Subcutaneous abdominal adipose tissue (tissue), 5 donors: ENCODE results near the gene CCR9.

ENCODE experiments used
- H3K27ac ChIP-seq: one replicate; pipeline ENCODE4 v1.7.0; 2013; ENCODE audit warnings: low read depth, mild to moderate bottlenecking, inconsistent platforms, low read length, moderate library complexity
- H3K27me3 ChIP-seq, 5 donors: one replicate each; pipeline ENCODE4 v1.7.0; 2013; ENCODE audit warnings: low read length in 5 of 5, inconsistent platforms in 1 of 5; ENCODE audit not compliant: control insufficient read depth in 5 of 5, insufficient read depth in 4 of 5
- H3K36me3 ChIP-seq, 5 donors: one replicate each; pipeline ENCODE4 v1.7.0; 2013; ENCODE audit warnings: low read length in 5 of 5; ENCODE audit not compliant: control insufficient read depth in 5 of 5, insufficient read depth in 5 of 5
- H3K4me1 ChIP-seq, 5 donors: one replicate each; pipeline ENCODE4 v1.7.0; 2013; ENCODE audit warnings: low read length in 5 of 5, mild to moderate bottlenecking in 3 of 5, moderate library complexity in 1 of 5; ENCODE audit not compliant: control insufficient read depth in 5 of 5, insufficient read depth in 5 of 5
- H3K4me3 ChIP-seq, 5 donors: one replicate each; pipeline ENCODE4 v1.7.0; 2013; ENCODE audit warnings: low read length in 5 of 5, low read depth in 1 of 5
- H3K9ac ChIP-seq, 5 donors: one replicate each; pipeline ENCODE4 v1.7.0; 2013; ENCODE audit warnings: low read length in 5 of 5, mild to moderate bottlenecking in 4 of 5, moderate library complexity in 3 of 5
- H3K9me3 ChIP-seq, 5 donors: one replicate each; pipeline ENCODE4 v1.7.0; 2013; ENCODE audit warnings: low read length in 5 of 5; ENCODE audit not compliant: control insufficient read depth in 5 of 5
- donor health status: healthy.
- donor health status: healthy.
- donor health status: healthy.
- donor health status: healthy.
- donor health status: healthy.

The CCR9 gene

GRCh38 chr3:45915518-45916231 is 29.3 kb downstream of the CCR9 start:
- Histone ChIP-seq H3K4me1 (peaks cover 0 to 4% (median 0%) of the 10 kb centered on the region in 5 donors), H3K4me3 (no peak overlapping the region), H3K27me3 (no peaks in the 10 kb centered on the region), H3K9ac (no peak overlapping the region), H3K27ac (no peak overlapping the region), H3K36me3 (peaks cover 0 to 25% (median 21%) of the 10 kb centered on the region in 5 donors), H3K9me3 (no peaks in the 10 kb centered on the region)

DNA sequence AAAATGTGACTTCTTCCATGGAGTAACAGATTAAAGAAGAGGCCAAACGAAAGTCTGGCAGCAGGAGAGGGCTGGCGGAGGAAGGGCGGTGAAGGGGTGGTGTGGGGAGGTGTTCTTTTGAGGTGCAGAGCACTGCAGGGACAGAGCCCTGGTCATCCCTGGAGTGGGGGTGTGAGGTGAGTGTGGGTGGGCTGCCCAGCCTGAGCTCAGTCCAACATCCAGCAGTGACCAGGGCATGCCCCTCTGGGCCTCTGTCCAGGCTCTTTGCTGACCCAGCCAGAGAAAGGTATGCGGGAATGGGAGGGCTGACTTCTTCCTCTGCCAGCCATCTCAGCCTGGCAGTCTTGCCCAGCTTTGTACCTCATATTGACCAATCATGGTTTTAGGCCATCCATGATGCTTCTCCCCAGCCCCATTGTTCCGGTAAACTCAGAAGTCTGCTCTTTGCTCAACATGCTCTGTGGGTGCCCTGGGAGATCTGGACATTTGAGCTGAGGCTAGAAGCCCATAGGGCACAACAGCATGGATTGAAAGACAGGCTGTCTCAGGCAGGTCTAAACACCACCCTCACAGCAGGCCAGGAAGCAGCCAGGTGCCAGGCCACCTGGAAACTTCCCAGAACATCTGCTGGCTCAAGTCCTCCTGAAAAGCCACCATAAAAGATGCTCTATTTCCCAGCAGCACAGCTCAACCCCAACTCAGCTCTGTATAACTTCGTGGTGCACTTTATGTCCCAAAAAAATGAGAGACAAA is 31.0 kb downstream of the CCR9 start:
- H3K9me3 ChIP-seq = no peaks in the 10 kb centered on the region
- H3K27me3 ChIP-seq = no peaks in the 10 kb centered on the region
- H3K36me3 ChIP-seq = peaks cover 0 to 42% (median 38%) of the 10 kb centered on the region in 5 donors
- H3K4me3 ChIP-seq = no peak overlapping the region
- H3K9ac ChIP-seq = no peak overlapping the region
- H3K4me1 ChIP-seq = peaks cover 0 to 4% (median 0%) of the 10 kb centered on the region in 5 donors
- no peak overlapping the region for H3K27ac ChIP-seq

GRCh38 chr3:45921158-45922038 is 35.1 kb downstream of the CCR9 start:
- H3K27me3 ChIP-seq = no peaks in the 10 kb centered on the region
- no peak overlapping the region for H3K4me3 ChIP-seq
- H3K4me1 ChIP-seq = no peaks in the 10 kb centered on the region
- no peaks in the 10 kb centered on the region for H3K9me3 ChIP-seq
- no peak overlapping the region for H3K9ac ChIP-seq
- peaks cover 5 to 69% (median 61%) of the 10 kb centered on the region in 5 donors for H3K36me3 ChIP-seq
- no peak overlapping the region for H3K27ac ChIP-seq

GRCh38 chr3:45922039-45922326 is 35.6 kb downstream of the CCR9 start:
- H3K27ac ChIP-seq = no peak overlapping the region
- no peaks in the 10 kb centered on the region for H3K9me3 ChIP-seq
- H3K4me3 ChIP-seq = no peak overlapping the region
- H3K4me1 ChIP-seq = no peaks in the 10 kb centered on the region
- H3K27me3 ChIP-seq = no peaks in the 10 kb centered on the region
- H3K36me3 ChIP-seq = peaks cover 5 to 71% (median 61%) of the 10 kb centered on the region in 5 donors
- H3K9ac ChIP-seq = no peak overlapping the region

DNA sequence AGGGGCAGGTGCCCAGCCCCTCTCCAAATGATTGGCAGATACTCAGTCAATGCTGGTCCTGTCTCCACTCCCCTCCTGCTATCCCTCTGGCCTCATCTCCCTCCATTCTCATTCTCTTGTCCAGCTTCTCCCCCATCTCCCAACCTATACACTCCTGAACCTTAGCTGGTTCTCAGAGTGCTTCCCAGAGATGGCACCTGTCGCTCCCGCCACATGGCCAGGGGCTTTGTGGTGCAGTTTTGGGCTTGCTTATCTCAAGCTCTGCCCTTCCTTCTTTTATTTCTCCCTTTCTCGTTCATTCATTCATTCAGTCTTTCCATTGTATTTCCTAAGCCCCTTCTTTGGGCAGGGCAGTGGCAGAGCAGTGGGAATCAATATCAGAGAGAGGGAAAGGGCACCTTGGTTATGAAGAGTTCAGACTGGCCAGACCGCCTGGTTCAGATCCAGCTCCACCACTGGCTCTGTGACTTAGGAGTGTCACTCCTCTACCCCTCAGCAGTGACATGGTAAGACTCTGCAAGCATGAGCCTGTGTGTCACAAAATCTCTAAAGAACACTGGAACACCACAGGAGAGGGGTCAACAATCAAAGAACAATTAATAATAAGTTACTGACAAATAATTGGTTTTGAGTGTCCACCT is 36.7 kb downstream of the CCR9 start:
- Histone ChIP-seq H3K27ac (no peak overlapping the region), H3K27me3 (no peaks in the 10 kb centered on the region), H3K4me3 (no peak overlapping the region), H3K4me1 (no peaks in the 10 kb centered on the region), H3K9ac (no peak overlapping the region), H3K9me3 (no peaks in the 10 kb centered on the region), H3K36me3 (peaks cover 5 to 77% (median 71%) of the 10 kb centered on the region in 5 donors)

DNA sequence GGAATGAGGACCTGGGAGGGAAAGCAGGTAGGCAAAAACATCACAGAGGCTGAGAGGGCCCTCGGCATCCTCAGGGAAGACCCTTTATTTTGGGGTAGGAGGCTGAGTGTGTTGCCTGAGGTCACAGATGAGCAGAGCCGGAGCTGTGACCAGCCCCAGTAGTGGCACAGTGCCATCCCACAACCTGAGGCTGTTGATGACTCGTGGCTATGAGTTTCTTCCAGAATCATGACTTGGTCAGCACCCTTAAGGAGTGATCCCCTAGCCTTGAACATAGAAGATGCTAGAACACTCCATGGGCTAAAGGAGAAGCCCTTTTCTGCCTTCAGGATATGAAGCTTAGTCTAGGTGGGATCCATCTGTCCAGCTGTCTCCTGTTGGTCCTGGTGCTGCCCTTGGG is 37.4 kb downstream of the CCR9 start:
- Histone ChIP-seq H3K4me1 (no peaks in the 10 kb centered on the region), H3K9ac (no peak overlapping the region), H3K27me3 (no peaks in the 10 kb centered on the region), H3K4me3 (no peak overlapping the region), H3K27ac (no peak overlapping the region), H3K36me3 (peaks cover 5 to 81% (median 75%) of the 10 kb centered on the region in 5 donors), H3K9me3 (no peaks in the 10 kb centered on the region)

- Histone ChIP-seq H3K27ac (no peak overlapping the region), H3K4me1 (no peaks in the 10 kb centered on the region), H3K4me3 (no peak overlapping the region), H3K36me3 (peaks cover 5 to 82% (median 75%) of the 10 kb centered on the region in 5 donors), H3K27me3 (no peaks in the 10 kb centered on the region), H3K9me3 (no peaks in the 10 kb centered on the region), H3K9ac (no peak overlapping the region)
Observed at GRCh38 chr3:45927881-45928280, 41.5 kb downstream of the CCR9 start.

DNA sequence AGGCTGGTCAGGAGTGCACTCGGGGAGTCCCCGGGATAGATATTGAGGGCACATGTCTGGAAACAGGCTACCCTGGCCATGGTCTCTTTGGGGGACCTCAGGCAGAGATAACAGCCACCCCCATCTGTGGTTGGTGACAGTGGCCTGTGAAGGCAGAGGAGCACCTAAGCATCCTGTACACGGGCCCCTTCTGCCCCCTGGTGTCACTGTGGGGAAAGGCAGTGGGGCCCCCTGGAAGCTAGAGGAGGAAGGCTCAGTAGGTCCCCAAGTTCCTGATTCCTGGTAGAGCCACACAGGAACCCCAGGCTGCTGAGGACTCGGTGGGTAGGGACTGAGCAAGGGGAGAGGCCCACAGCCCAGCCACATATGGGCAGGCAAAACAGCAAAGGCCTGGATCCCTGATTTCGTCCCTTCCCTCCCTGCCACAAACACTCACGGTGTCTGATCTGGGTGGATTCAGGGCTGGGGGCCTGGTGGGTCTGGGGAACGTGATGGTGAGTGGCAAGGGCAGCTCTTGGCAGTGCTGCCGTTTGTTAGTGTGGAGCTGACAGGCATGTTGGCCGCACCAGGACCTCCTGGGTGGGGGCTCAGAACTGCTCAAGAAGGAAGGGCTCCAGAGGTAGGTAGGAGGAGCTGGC is 42.8 kb downstream of the CCR9 start:
- H3K27me3 ChIP-seq = no peaks in the 10 kb centered on the region
- no peak overlapping the region for H3K9ac ChIP-seq
- H3K36me3 ChIP-seq = peaks cover 17 to 82% (median 70%) of the 10 kb centered on the region in 5 donors
- no peak overlapping the region for H3K4me3 ChIP-seq
- H3K27ac ChIP-seq = no peak overlapping the region
- no peaks in the 10 kb centered on the region for H3K9me3 ChIP-seq
- H3K4me1 ChIP-seq = no peaks in the 10 kb centered on the region

DNA sequence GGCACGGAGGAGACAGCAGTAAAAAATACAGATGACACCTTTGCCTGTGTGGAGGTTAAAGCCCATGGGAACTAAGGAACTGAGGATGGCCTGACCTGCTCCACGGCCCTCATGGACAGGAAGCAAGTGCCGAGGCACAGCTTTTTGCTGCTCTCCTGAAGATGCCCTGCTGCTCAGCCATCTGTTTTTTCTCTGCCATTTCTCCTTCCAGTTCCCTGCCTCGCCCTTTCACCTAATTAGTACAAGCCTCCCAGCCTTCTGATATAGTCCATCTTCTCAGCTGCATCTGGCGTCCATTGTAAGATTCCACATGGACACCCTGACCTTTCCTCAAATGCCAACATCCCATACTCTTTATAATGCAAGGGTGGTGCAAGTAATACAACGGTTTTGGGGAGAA is 45.2 kb downstream of the CCR9 start:
- Histone ChIP-seq H3K9ac (no peak overlapping the region), H3K4me3 (no peak overlapping the region), H3K27ac (no peak overlapping the region), H3K9me3 (no peaks in the 10 kb centered on the region), H3K36me3 (peaks cover 19 to 94% (median 86%) of the 10 kb centered on the region in 5 donors), H3K4me1 (no peaks in the 10 kb centered on the region), H3K27me3 (no peaks in the 10 kb centered on the region)
